ENCODE data around the gene SPPL2B.

SPPL2B gene

GRCh38 chr19:2317300-2317699, 11.2 kb upstream of the SPPL2B start:
- in situ Hi-C loops (cut with HindIII; ENCODE audit: low sequenced_read_pairs) = no loop called here
- TF ChIP-seq, protein P1, sequence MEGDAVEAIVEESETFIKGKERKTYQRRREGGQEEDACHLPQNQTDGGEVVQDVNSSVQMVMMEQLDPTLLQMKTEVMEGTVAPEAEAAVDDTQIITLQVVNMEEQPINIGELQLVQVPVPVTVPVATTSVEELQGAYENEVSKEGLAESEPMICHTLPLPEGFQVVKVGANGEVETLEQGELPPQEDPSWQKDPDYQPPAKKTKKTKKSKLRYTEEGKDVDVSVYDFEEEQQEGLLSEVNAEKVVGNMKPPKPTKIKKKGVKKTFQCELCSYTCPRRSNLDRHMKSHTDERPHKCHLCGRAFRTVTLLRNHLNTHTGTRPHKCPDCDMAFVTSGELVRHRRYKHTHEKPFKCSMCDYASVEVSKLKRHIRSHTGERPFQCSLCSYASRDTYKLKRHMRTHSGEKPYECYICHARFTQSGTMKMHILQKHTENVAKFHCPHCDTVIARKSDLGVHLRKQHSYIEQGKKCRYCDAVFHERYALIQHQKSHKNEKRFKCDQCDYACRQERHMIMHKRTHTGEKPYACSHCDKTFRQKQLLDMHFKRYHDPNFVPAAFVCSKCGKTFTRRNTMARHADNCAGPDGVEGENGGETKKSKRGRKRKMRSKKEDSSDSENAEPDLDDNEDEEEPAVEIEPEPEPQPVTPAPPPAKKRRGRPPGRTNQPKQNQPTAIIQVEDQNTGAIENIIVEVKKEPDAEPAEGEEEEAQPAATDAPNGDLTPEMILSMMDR (IDR thresholded peaks at IDR 0.05; ENCODE audit: low read depth, low read length) = no peak
- DNase-seq (ENCODE audit: low read depth, low spot score) = no peak
- no peak overlapping the region for H3K4me3 ChIP-seq (ENCODE audit: low read depth, low read length)

GRCh38 chr19:2317756-2318155, 10.7 kb upstream of the SPPL2B start:
- H3K4me3 ChIP-seq (ENCODE audit: low read depth, low read length) = no peak overlapping the region
- DNase-seq (ENCODE audit: low read depth, low spot score) = no peak
- in situ Hi-C loops (cut with HindIII; ENCODE audit: low sequenced_read_pairs) = no loop called here
- TF ChIP-seq, protein P1 (IDR thresholded peaks at IDR 0.05; ENCODE audit: low read depth, low read length) = no peak

DNA sequence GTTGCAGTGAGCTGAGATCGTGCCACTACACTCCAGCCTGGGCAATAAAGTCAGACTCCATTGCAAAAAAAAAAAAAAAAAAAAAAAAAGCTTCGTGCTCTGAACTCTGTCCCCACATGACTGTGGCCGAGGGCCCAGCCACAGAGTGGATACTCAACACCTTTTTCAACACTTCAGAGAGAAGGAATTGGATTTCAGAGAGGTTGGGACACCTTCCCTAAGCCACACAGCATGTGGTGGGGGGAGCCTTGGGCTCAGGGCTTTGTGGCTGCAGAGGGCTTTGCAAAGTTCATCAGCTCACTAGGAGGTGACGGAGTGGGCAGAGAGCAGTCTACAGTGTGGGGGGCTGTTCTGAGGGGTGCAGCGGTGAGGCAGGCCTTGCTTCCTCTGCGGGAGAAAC, 9.6 kb upstream of the SPPL2B start:
- TF ChIP-seq, protein P1 (IDR thresholded peaks at IDR 0.05; ENCODE audit: low read depth, low read length) = no peak
- in situ Hi-C loops (cut with HindIII; ENCODE audit: low sequenced_read_pairs) = no loop called here
- no peak for DNase-seq (ENCODE audit: low read depth, low spot score)
- no peak overlapping the region for H3K4me3 ChIP-seq (ENCODE audit: low read depth, low read length)

GRCh38 chr19:2319551-2319950, 8.9 kb upstream of the SPPL2B start:
- no peak overlapping the region for H3K4me3 ChIP-seq (ENCODE audit: low read depth, low read length)
- in situ Hi-C loops (cut with HindIII; ENCODE audit: low sequenced_read_pairs) = no loop called here
- TF ChIP-seq, protein P1 (IDR thresholded peaks at IDR 0.05; ENCODE audit: low read depth, low read length) = no peak
- no peak for DNase-seq (ENCODE audit: low read depth, low spot score)

GRCh38 chr19:2320049-2320448, 8.4 kb upstream of the SPPL2B start:
- TF ChIP-seq, protein P1 (IDR thresholded peaks at IDR 0.05; ENCODE audit: low read depth, low read length) = no peak
- in situ Hi-C loops (cut with HindIII; ENCODE audit: low sequenced_read_pairs) = no loop called here
- no peak overlapping the region for H3K4me3 ChIP-seq (ENCODE audit: low read depth, low read length)

DNA sequence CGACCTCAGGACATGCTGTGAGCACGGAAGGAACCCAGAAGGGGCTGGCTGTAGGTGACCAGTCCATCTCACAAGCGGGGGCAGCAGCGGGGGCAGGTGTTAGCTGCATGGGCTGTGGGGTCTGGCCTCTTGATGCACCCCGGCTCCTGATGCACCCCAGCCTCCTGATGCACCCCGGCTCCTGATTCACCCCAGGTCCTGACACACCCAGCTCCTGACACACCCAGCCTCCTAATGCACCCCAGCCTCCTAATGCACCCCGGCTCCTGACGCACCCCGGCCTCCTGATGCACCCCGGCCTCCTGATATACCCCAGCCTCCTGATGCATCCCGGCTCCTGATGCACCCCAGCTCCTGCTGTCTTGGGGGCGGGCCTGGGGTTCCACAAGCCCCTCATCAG, 7.5 kb upstream of the SPPL2B start:
- no peak for DNase-seq (ENCODE audit: low read depth, low spot score)
- in situ Hi-C loops (cut with HindIII; ENCODE audit: low sequenced_read_pairs) = no loop called here
- TF ChIP-seq, protein P1 (IDR thresholded peaks at IDR 0.05; ENCODE audit: low read depth, low read length) = no peak
- no peak overlapping the region for H3K4me3 ChIP-seq (ENCODE audit: low read depth, low read length)

More at GRCh38 chr19:2320049-2320448, 8.4 kb upstream of the SPPL2B start:
- DNase-seq (ENCODE audit: low read depth, low spot score) = no peak
